ENCODE data around the gene TAB3. TPM values are rescaled to one million over a fixed set of nuclear protein-coding genes. Genes with fewer than 3 reads are reported as not detected.

TAB3 gene, protein sequence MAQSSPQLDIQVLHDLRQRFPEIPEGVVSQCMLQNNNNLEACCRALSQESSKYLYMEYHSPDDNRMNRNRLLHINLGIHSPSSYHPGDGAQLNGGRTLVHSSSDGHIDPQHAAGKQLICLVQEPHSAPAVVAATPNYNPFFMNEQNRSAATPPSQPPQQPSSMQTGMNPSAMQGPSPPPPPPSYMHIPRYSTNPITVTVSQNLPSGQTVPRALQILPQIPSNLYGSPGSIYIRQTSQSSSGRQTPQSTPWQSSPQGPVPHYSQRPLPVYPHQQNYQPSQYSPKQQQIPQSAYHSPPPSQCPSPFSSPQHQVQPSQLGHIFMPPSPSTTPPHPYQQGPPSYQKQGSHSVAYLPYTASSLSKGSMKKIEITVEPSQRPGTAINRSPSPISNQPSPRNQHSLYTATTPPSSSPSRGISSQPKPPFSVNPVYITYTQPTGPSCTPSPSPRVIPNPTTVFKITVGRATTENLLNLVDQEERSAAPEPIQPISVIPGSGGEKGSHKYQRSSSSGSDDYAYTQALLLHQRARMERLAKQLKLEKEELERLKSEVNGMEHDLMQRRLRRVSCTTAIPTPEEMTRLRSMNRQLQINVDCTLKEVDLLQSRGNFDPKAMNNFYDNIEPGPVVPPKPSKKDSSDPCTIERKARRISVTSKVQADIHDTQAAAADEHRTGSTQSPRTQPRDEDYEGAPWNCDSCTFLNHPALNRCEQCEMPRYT
- total RNA-seq, result 11.1 and 14.1 TPM in 2 replicates

GRCh38 chrX:30889147-30890140, at the start of gene TAB3:
TAB3 (minus strand) TSS chrX:30889254; CDS start chrX:30859588, 29,666 bp downstream.

Other genes with a start within 250 kb of the TAB3 start
- 2.0 and 3.1 TPM in 2 replicates for gene GK, start 235.8 kb downstream of the TAB3 start, total RNA-seq
- not detected in 2 replicates for gene FTHL17, start 182.8 kb upstream of the TAB3 start, total RNA-seq